ENCODE data around the gene PRKCA.

PRKCA gene

DNA sequence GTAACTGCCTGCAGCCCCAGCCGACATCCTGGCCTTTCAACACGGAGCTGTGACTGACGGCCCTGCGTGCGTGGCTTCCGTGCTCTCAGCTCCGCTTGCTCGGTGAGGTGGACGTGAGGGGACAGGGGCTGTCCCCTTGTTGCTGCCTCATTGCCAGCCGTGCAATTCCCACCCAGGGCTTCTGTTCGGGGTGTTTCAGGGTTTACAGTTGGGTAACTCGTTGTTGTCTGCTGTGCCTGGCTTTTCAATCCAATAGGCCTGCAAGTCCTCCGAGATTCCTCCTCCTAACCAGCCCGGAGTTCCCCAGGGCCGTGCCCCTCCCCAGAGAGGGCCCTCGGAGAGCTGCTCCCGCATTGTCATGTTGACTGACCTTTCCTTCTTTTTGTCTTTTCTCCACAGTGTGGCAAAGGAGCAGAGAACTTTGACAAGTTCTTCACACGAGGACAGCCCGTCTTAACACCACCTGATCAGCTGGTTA lies 501.1 kb downstream of the PRKCA start:
- DNase-seq (ENCODE audit: low read depth in 2 of 2), result no peak

DNA sequence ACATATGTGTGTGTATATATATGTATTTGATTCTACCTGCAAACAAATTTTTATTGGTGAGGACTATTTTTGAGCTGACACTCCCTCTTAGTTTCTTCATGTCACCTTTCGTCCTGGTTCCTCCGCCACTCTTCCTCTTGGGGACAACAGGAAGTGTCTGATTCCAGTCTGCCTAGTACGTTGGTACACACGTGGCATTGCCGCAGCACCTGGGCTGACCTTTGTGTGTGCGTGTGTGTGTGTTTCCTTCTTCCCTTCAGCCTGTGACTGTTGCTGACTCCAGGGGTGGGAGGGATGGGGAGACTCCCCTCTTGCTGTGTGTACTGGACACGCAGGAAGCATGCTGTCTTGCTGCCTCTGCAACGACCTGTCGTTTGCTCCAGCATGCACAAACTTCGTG lies 503.2 kb downstream of the PRKCA start:
- no peak for DNase-seq (ENCODE audit: low read depth in 2 of 2)

DNA sequence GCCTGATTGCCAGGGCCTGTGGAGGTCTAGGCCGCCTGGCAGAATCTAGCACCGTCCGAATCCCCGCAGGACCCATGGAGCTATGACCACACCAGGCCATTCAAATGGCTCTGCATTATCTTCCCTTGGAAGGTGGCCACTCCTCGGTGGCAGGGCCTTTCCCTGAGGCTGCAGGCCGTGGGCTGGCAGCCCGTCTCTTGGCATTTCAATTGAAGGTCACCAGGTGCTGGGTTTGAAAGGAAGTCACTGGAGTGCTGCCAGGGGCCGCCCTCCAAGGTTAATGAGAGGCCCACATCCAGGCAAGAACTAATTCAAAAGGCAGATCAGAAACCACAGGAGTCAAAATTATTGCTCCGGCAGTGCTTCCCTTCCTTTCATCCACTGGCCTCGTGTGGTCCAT lies 504.8 kb downstream of the PRKCA start:
- DNase-seq (ENCODE audit: low read depth in 2 of 2), result no peak

DNA sequence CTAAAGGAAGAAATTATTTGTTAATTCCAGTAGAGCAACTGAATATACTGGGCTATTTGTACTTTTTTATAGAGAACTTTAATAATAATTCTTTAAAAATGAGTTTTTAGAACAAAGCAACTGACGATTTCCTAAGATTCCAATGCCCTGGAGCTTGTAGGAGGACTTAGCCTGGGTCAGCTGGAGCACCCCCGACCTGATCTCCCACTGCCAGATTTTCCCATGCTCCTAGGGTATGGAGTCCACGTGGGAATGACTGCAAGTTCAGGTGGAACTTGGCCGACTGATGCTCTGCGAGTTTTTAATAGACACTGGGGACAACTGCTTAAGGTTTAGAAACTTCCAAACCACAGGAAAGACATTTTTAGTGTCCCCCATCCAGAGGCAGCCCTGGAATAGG lies 507.0 kb downstream of the PRKCA start:
- no peak for DNase-seq (ENCODE audit: low read depth in 2 of 2)

DNA sequence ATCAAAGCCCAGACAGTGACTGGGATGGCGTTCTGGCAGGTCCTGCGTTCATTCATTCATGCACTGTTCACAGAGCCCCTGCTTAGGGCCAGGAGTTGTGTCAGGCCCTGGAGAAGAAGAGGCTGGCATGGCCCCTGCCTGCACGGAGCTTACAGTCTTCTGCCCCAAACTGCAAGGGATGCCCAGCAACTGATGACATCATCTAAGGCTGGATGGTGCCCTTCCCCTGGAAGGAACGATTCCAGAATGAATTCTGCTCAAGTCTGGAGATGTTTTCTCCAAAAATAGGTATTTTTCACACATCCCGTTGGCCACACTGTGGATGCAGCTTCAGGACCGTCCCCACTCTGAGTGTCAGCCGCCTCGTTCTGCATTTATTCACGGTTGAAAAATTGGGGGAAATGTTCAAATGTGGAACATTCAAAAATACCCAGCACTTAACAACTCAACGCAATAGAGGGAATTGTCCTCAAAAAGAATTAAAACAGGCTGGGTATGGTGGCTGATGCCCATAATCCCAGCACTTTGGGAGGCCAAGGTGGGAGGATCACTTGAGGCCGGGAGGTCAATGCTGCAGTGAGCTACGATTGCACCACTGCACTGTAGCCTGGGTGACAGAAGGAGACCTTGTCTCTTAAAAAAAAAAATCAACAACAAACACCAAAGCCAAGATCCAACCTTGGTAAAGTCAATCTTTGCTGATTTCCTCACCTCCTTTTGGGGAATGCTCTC lies 508.7 kb downstream of the PRKCA start:
- no peak for DNase-seq (ENCODE audit: low read depth in 2 of 2)

DNA sequence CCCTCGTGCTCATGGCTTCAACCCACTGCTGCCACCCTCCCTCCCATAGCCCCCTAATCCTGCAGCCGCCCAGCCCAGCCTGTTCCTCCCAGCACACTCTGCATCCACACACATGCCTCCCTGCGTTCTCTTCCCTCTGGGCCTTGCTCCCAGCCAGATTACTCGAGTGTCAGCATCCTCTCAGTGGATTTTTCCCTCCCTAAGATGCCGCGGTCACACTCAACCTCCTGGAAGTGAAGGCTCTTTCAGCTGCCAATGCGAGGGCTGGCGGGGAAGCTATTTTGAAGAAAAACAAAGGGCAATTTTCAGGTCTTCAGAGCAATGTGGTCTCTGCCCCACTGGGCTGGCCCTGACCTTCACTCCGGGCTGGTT lies 509.3 kb downstream of the PRKCA start:
- DNase-seq (ENCODE audit: low read depth in 2 of 2), result no peak

DNA sequence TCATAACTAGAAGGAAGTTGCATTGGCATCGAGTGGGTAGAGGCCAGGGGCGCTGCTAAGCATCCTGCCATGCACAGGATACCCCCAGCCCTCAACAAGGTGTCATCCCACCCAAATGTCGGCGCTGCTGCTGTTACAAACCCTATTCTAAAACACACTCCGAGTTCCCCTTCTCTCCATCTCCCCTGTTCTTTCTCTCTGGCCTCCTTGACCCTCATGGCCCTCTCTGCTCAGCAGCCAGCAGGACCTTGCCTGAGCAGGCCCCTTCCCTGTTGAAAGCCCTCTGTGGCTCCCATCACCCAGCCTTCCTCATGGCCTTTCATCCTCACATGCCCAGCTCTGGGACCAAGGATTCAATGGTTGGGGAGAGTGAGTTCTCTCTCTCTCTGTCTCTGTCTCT lies 510.2 kb downstream of the PRKCA start:
- no peak for DNase-seq (ENCODE audit: low read depth in 2 of 2)

DNA sequence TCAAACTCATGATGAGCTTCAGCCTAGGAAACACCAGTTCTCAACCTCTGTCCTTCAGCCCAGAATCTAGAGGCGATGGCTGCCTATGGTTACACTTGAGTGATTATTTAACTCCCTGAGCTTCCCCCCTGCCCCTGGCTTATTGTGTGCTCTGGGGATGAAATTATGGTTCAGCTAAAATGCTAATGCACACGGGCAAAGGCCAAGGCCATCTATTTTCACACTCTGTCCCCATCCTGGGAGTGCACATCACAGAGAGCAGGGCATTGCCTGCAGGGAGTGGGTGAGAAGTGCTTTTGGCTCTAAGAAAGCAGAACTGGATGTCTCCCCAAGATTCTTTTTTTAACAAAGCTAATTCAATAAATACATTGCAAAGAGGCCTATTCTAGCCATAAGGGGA lies 510.9 kb downstream of the PRKCA start:
- DNase-seq (ENCODE audit: low read depth in 2 of 2), result no peak

DNA sequence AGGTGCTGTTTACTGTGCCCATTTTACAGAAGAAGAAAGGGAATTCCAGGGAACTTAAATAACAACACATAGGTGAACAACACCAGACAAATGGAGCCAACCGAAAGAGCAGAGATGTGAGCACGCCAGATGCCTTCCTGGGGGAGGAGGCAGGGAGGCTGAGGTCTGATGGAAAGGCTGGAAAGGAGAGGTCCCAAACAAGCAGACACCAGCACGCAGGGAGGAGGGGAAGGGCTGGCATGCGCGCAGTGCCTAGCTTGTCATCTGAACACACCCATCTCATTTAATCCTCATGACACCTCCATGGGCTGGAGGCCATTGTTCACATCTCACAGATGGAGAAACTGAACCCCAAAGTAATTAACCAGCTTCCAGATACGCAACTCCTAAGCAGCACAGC lies 511.6 kb downstream of the PRKCA start:
- no peak for DNase-seq (ENCODE audit: low read depth in 2 of 2)

DNA sequence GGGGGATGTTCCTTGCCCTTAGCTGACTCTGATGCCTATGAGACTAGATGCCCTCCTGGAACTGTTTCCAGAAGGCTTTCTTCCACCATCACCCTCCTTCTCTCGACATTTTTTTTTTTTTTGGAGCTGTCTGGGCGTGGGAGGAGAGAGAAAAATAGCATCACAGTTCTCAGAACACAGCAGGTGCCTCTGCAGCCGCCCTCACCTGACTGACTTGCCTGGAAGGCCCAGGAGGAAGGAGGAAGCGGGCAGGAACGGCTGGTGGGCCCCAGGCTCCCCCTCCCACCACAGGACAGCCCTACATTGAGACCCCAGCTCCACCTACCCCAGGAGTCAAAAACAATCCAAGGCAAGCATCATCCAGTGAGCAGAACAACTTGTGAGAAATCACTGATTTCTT lies 512.2 kb downstream of the PRKCA start:
- no peak for DNase-seq (ENCODE audit: low read depth in 2 of 2)

DNA sequence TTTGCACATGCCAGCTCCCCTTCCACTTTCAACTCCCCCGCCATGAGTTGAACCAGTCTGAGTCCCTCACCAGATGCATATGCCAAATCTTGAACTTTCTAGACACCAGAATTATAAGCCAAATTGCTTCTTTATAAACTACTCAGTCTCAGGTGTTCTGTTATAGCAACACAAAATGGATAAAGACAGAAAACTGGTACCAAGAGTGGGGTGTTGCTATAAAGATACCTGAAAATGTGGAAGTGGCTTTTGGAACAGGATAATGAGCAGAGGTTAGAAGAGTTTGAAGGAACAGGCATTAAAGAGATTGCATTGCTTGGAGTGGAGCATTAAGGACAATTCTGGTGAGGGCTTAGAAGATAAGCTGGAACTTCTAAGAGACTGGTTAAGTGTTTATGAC lies 515.3 kb downstream of the PRKCA start:
- DNase-seq (ENCODE audit: low read depth in 2 of 2), result no peak

DNA sequence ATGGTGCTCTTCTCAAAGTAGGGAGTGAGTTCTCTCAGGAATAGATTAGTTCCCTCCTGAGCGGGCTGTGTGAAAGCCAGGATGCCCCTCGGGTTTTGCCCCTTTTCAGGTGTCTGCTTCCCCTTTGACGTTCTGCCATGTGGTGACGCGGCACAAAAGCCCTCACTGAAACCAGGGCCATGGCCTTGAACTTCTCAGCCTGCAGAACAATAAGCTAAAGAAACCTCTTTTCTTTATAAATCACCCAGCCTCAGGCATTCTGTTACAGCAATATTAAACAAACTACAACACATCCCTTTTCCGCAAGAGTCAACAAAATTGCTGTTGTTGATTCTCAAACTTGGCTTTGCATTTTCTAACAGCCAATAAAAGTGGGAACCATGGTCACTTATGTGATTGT lies 517.1 kb downstream of the PRKCA start:
- DNase-seq (ENCODE audit: low read depth in 2 of 2), result no peak

DNA sequence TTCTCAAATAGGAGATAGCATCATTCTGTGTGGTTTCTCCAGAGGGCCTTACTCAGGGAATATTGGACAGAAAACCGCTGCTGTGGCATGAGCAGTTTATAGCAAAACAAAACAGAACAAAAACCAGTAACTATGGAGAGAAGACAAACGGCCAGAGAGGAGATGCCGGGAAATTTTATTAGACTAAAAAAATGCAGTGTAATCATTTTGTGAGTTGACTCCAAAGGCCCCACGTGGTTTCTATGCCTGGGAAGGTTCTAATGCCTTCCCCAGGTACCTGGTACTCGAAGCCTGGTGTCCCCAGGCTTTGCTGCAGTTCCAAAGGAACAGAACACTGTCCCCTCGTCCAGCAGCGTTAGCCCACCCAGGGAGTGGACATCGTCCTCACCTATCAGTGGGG lies 519.6 kb downstream of the PRKCA start:
- no peak for DNase-seq (ENCODE audit: low read depth in 2 of 2)

DNA sequence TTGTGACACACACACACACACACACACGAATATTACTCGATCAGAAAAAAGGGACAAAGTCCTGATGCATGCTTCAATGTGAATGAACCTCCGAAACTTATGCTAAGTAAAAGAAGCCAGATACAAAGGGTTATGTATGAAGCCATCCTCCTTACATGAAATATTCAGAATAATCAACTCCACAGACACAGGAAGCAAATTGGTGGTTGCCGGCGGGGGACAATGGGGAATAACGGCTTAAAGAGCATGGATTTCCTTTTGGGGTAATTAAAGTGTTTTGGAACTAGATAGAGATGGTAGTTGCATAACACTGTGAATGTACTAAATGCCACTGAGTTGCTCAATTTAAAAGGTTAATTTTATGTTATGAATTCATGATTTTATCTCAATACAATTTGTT lies 524.4 kb downstream of the PRKCA start:
- no peak for DNase-seq (ENCODE audit: low read depth in 2 of 2)

DNA sequence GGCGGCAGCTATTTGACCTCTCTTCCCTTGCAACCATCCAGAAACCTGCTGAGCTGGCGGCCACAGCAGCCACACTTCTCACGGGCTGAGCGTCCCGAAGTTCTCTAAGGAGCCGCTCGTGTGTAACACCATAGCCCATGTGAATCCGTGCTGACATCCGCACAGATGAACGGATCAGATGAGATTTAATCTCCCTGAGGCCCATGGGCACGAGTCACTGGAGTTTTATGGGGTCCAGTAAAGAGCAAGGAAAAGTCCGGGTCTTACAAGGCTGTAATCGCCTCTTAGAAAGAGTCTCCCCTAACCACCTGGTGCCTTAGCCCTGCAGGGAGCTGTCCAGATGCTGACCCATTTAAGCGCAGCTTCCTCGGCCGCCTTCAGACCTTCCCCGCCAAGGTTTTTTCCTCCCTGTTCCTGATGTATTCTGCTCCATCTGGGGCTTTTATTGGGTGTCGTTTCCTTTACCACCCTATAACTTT lies 527.0 kb downstream of the PRKCA start:
- no peak for DNase-seq (ENCODE audit: low read depth in 2 of 2)

DNA sequence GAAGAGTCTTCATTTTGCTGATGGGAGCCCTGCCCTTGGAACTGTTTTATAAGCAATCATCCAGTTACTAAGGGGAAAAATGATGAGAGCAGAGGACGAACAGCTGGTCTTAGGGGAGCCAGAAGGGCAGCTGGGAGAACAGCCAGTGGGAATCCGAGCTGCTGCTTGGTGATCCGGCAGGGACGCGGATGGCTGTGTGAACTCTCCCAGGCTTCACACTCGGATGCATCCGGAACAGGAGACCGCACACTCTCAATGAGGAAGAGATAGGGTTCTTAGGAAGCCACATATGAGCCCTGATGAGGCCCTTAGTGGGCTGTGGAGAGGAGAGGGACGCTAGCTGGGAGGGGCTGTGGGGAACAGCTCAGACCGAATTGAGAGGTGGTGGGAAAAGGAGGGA lies 527.5 kb downstream of the PRKCA start:
- DNase-seq (ENCODE audit: low read depth in 2 of 2), result no peak

DNA sequence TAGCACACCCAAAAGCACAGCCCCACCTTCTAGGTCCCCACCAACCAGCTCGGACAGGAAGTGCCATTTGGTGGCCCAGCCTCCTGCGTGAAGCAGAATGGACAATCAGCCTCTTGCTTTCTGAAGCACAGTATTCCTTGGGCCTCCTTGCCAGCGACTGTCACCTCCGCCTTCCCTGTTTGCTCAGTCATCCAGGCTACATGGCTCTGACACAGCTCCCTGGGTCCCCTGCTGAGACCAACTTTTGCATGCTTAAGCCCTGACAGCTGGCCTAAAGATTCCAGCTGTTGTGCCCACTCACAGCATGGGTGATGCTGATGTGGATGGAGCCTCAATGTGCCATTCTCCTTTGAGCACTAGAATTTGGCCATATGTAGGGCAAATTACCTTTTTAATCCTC lies 528.0 kb downstream of the PRKCA start:
- DNase-seq (ENCODE audit: low read depth in 2 of 2), result no peak

DNA sequence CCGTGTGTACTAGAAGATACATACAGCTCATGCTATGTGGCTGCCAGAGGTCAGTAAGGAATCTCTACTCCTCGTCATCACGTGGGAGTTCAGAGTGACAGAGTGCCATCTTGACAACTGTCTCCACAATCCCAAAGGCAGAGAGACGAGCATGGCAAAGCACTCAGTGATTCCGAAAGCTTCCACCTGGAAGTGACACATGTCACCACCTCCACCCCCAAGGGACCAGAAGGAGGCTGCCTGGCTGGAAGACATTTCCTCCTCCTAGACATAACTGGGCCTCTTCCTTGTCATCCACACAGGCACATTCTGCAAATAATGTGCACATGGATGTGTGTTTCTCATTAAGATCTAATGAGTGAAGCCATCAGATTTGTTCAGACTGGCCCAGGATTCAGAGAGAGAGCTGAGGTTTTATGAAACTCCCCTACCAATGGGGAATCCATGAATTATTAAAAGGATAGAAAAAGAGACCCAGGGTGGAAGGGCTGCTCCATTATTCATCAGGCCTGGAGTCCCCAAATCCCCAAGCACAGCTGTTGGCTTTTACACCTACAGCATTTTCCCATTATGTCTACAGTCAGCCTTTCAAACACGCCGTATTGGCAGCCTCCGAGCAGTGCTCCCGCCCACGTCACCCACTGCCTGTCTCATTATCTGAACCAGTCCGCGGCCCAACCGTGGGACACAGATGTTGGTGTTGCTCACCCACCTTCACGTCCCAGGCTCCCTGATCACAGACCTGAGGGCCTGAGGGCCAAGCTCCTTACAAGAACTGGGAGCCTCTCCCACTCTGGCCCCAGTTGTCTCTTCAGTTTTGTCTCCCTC lies 529.2 kb downstream of the PRKCA start:
- DNase-seq (ENCODE audit: low read depth in 2 of 2), result no peak

DNA sequence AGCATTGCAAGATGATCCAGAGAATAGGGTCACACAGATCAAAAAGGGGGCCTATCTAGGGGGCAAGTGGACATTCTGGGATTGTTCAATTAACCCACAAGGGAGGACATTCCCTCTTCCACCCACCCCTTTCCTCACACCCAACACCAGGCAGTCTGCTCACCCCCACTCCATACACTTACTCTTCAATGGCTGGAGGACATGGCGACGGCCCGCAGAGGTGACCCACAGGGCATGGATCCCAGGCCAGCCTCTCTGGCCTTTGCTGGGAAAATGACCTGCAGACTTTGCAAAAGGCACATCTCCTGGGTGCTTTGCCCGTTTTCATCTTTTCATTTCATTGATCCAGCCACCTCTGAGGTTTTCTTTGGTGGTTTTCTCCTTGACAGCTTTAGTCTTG lies 530.8 kb downstream of the PRKCA start:
- no peak for DNase-seq (ENCODE audit: low read depth in 2 of 2)

DNA sequence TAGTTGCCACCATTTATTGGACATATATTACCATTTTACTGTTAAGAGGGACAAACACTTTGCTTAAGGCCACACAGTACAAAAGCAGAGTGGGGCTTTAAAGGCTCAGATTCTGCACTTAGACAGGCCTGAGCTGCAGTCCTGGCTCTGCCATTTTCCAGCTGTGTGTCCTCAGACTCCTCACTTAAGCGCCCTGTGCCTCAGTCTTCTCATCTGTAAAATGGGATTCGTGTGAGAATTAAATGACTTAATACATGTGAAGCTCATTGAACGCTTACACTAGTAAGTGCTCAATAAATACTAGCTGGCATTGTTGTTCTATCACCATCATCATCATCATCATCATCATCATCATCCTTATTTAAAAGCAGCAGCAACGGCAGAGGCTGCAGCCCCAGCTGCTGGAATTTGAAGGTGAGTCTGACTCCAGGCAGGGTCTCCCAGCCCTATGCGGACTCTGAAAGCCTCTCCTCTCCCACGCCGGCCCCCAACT lies 532.1 kb downstream of the PRKCA start:
- no peak for DNase-seq (ENCODE audit: low read depth in 2 of 2)

DNA sequence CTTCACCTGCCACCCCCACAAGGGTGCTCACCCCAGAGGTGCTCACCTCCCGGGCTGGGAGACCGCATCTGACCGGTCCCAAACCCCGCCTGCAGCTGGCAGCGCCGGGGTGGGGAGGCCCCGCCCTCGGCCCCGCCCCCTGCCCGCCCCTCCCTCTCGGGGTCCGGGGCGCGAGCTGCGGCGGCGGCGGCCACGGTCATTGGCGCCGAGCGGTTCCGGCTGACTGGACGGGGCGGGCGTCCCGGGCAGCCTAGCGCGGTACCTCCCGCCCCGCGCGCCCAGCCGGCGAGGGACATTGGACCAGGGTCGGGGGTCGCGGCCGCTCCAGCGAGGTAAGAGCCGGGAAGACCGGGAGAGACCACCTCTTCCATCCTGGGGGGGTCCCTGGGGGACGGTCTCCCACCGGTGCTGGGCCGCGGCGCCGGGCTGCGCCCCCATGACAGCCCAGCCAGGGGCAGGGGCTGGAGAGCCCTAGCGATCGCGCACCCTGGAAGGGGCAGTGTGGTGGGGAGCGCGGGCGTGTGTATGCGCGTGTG lies 532.6 kb downstream of the PRKCA start, which contains the start of gene CACNG5:
Gene CACNG5 (plus strand): TSS at position 199 of the 536 bp plus-strand sequence. CDS start 42,216 bp downstream, outside the sequence.
- no peak for DNase-seq (ENCODE audit: low read depth in 2 of 2)

DNA sequence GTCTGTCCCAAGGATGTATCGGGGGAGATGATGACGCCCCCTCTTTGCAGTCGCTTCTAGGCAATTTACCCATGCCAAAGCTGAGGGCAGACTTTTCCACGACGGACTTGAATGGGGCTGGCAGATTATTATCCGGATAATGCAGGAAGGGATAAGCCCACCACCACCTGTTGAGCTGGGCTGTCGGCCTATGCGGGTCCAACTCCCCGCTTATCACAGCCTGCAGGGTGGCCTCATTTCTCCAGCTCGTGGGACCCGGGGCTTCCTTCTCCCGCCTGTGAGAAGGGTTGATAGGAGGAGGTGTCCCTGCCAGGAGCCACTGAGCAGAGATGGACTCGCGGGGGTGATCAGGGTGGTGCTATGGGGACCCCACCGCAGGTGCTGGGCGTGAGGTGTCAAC lies 533.1 kb downstream of the PRKCA start:
- DNase-seq (ENCODE audit: low read depth in 2 of 2), result no peak
